ENCODE measurements around the gene MED13L. TPM values are rescaled to one million over a fixed set of nuclear protein-coding genes. Genes with fewer than 3 reads are reported as not detected.

Gene MED13L
- total RNA-seq, 3 donors from 2014 or later, result 248 to 387 (median 279) TPM

DNA sequence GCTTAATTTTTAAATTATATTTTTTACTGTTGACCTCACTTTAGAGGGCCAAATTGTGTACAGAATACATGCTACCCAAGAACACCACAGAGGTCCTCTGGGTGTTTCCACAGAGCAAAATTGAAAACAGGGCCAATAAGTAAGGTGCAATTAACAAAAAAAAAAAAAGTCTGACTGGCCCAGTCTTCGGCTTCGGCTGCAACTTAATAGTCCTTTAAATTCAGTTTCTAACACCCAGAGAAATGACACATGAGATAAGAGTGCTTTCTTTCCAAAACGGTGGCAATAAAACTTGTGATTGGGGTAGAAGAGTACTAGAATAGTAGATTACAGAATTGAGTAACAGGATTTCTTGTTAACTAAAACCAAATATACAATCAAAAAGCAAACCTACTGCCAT, 81.3 kb downstream of the MED13L start:
- TF ChIP-seq POLR2A (IDR thresholded peaks at IDR 0.05), result no peak
- TF ChIP-seq, protein P1, sequence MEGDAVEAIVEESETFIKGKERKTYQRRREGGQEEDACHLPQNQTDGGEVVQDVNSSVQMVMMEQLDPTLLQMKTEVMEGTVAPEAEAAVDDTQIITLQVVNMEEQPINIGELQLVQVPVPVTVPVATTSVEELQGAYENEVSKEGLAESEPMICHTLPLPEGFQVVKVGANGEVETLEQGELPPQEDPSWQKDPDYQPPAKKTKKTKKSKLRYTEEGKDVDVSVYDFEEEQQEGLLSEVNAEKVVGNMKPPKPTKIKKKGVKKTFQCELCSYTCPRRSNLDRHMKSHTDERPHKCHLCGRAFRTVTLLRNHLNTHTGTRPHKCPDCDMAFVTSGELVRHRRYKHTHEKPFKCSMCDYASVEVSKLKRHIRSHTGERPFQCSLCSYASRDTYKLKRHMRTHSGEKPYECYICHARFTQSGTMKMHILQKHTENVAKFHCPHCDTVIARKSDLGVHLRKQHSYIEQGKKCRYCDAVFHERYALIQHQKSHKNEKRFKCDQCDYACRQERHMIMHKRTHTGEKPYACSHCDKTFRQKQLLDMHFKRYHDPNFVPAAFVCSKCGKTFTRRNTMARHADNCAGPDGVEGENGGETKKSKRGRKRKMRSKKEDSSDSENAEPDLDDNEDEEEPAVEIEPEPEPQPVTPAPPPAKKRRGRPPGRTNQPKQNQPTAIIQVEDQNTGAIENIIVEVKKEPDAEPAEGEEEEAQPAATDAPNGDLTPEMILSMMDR (IDR thresholded peaks at IDR 0.05), result no peak
- TF ChIP-seq POLR2AphosphoS5 (IDR thresholded peaks at IDR 0.05), result no peak
- Histone ChIP-seq H3K4me3 (no peak overlapping the region), H3K4me1 (peaks cover 3 to 8% of the 10 kb centered on the region in 2 donors), H3K27ac (no peak overlapping the region), H3K27me3 (no peaks in the 10 kb centered on the region), H3K9me3 (no peaks in the 10 kb centered on the region), H3K36me3 (no peaks in the 10 kb centered on the region)
- no peak for DNase-seq (ENCODE audit: low spot score in 2 of 2)
- intact Hi-C loops (cut with DNase I; ENCODE audit: low total_unique reads), result no loop called here

DNA sequence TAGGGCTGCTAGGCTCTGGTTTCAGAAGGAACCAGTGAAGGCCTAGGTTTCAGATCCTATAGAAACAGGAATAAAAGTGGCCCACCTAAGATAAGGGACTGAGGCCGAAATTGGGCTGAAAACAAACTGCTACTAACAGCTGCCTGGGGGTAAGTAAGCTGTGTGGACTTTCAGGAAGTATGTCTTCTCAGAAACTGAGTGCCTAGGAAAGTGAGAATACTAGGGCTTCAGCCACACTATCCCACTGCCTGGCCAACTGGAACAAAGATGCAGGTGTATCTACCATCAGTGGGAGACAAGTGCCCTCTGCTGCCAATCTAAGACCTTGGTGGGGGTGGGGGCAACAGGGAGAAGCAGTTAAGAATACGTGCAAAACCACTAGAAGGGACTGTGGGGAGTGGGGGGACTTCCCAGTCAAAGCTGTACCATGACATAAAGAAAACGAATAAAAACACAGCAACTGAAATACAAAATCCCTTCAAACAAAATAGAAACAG, 82.5 kb downstream of the MED13L start:
- no peak for DNase-seq (ENCODE audit: low spot score in 2 of 2)
- H3K36me3 ChIP-seq, result no peaks in the 10 kb centered on the region
- TF ChIP-seq POLR2A (IDR thresholded peaks at IDR 0.05), result no peak
- TF ChIP-seq, protein P1 (IDR thresholded peaks at IDR 0.05), result no peak
- no peak for TF ChIP-seq POLR2AphosphoS5 (IDR thresholded peaks at IDR 0.05)
- no peak overlapping the region for H3K4me3 ChIP-seq
- intact Hi-C loops (cut with DNase I; ENCODE audit: low total_unique reads), result loop anchor here (5.0 kb wide), 1 partner anchor 488 kb away; no protein-coding TSS in a partner anchor
- H3K27ac ChIP-seq, result no peak overlapping the region
- no peaks in the 10 kb centered on the region for H3K9me3 ChIP-seq
- H3K4me1 ChIP-seq, result peaks cover 0 to 3% of the 10 kb centered on the region in 2 donors
- H3K27me3 ChIP-seq, result no peaks in the 10 kb centered on the region

DNA sequence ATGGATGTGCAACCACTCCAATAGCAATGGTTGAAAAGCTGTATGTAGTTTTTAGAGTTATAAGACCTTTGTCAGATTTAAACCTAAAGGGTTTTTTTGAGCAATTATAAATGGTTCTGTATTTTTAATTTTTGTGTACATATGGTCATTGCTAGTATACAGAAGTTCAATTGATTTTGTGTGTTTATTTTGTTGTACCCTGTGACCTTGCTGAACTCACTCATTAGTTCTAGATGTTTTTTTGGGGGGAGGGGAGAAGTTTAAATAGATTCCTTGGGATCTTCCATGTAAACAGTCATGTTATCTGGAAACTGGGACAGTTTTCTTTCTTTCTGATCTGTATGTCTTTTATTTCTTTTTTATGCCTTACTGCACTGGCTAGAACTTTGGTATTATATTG, 87.8 kb downstream of the MED13L start:
- H3K4me3 ChIP-seq, result no peak overlapping the region
- H3K27ac ChIP-seq, result no peak overlapping the region
- H3K36me3 ChIP-seq, result no peaks in the 10 kb centered on the region
- TF ChIP-seq POLR2AphosphoS5 (IDR thresholded peaks at IDR 0.05) (no peak), POLR2A (IDR thresholded peaks at IDR 0.05) (no peak)
- TF ChIP-seq, protein P1 (IDR thresholded peaks at IDR 0.05), result no peak
- no peaks in the 10 kb centered on the region for H3K27me3 ChIP-seq
- intact Hi-C loops (cut with DNase I; ENCODE audit: low total_unique reads), result loop anchor here (5.0 kb wide), 1 partner anchor 482 kb away; no protein-coding TSS in a partner anchor
- no peak for DNase-seq (ENCODE audit: low spot score in 2 of 2)
- H3K9me3 ChIP-seq, result no peaks in the 10 kb centered on the region
- H3K4me1 ChIP-seq, result peaks cover 0 to 12% of the 10 kb centered on the region in 2 donors

- Histone ChIP-seq H3K9me3 (no peaks in the 10 kb centered on the region), H3K4me1 (peaks cover 0 to 12% of the 10 kb centered on the region in 2 donors), H3K27ac (no peak overlapping the region), H3K36me3 (no peaks in the 10 kb centered on the region), H3K27me3 (no peaks in the 10 kb centered on the region), H3K4me3 (no peak overlapping the region)
- TF ChIP-seq POLR2A (IDR thresholded peaks at IDR 0.05), result no peak
- TF ChIP-seq POLR2AphosphoS5 (IDR thresholded peaks at IDR 0.05), result no peak
- TF ChIP-seq, protein P1 (IDR thresholded peaks at IDR 0.05), result no peak
- no peak for DNase-seq (ENCODE audit: low spot score in 2 of 2)
- intact Hi-C loops (cut with DNase I; ENCODE audit: low total_unique reads), result no loop called here
Measured at GRCh38 chr12:116188581-116188980, 88.9 kb downstream of the MED13L start.

DNA sequence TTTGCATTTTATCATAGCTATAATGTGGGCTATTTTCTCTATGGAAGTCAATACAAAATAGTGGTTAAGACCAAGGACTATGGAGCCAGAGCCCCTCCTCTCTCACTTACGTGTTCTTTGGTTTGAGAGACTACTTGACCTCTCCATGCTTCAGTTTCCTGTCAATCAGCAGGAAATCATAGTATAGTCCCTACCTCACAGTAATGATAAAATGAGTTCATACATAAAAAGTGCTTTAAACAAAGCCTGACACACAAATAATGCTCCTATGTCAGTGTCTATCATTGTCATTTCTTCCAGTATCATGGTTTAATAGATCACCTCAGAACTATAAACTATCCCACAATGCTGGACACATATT, 90.4 kb downstream of the MED13L start:
- no peak overlapping the region for H3K4me3 ChIP-seq
- H3K4me1 ChIP-seq, result peaks cover 0 to 8% of the 10 kb centered on the region in 2 donors
- TF ChIP-seq POLR2A (IDR thresholded peaks at IDR 0.05), result no peak
- TF ChIP-seq, protein P1 (IDR thresholded peaks at IDR 0.05), result no peak
- no peak for TF ChIP-seq POLR2AphosphoS5 (IDR thresholded peaks at IDR 0.05)
- no peak overlapping the region for H3K27ac ChIP-seq
- H3K27me3 ChIP-seq, result no peaks in the 10 kb centered on the region
- no peak for DNase-seq (ENCODE audit: low spot score in 2 of 2)
- no peaks in the 10 kb centered on the region for H3K36me3 ChIP-seq
- intact Hi-C loops (cut with DNase I; ENCODE audit: low total_unique reads), result no loop called here
- H3K9me3 ChIP-seq, result no peaks in the 10 kb centered on the region

All from breast epithelium (tissue), 4 donors.